D721Med (cell line): ENCODE data around the gene OLIG1.

Experiments used
- DNase-seq: peaks from one replicate; pipeline ENCODE4 v3.0.0; 2011; ENCODE audit warnings: low spot score; ENCODE audit not compliant: insufficient read length
- FAIRE-seq: peaks from 2 replicates; lab custom pipeline; 2011; peaks lifted over from hg19 to GRCh38; lab: Jason Lieb, UNC
- TF ChIP-seq, protein P1 (sequence below): IDR thresholded peaks from 2 replicates; pipeline ENCODE4 v1.5.1; 2012; ENCODE audit warnings: mild to moderate bottlenecking, control low read depth; ENCODE audit not compliant: insufficient read depth; ENCODE audit errors: missing control alignments

OLIG1 gene

DNA sequence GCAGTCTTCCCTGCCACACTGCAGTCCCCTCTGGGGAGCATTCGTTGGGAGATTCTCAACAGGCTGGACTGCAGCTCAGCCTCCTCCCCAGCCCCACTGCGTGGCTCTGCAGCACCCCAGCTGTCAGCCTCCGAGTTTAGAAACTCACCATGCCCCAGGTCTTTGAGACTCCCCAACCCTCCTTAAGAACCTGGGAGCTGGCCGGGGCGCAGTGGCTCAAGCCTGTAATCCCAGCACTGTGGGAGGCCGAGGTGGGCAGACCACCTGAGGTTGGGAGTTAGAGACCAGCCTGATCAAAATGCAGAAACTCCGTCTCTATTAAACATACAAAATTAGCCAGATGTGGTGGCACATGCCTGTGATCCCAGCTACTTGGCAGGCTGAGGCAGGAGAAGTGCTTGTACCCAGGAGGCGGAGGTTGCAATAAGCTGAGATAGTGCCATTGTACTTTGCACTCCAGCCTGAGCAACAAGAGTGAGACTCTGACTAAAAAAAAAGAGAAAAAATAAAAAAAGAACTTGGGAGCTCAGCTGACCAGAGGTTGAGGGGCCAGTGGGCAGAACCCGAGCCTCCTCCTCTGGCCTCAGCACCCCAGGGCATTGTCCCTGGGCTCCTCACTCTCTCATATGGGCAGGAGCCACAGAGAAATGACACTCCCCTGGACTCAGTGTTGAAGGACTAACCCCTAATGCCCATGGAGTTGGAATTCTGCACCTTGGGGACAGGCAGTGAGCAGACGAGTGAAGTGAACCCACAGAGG lies 38.6 kb upstream of the OLIG1 start:
- no peak for FAIRE-seq
- DNase-seq: no peak
- TF ChIP-seq, protein P1, sequence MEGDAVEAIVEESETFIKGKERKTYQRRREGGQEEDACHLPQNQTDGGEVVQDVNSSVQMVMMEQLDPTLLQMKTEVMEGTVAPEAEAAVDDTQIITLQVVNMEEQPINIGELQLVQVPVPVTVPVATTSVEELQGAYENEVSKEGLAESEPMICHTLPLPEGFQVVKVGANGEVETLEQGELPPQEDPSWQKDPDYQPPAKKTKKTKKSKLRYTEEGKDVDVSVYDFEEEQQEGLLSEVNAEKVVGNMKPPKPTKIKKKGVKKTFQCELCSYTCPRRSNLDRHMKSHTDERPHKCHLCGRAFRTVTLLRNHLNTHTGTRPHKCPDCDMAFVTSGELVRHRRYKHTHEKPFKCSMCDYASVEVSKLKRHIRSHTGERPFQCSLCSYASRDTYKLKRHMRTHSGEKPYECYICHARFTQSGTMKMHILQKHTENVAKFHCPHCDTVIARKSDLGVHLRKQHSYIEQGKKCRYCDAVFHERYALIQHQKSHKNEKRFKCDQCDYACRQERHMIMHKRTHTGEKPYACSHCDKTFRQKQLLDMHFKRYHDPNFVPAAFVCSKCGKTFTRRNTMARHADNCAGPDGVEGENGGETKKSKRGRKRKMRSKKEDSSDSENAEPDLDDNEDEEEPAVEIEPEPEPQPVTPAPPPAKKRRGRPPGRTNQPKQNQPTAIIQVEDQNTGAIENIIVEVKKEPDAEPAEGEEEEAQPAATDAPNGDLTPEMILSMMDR: no peak

DNA sequence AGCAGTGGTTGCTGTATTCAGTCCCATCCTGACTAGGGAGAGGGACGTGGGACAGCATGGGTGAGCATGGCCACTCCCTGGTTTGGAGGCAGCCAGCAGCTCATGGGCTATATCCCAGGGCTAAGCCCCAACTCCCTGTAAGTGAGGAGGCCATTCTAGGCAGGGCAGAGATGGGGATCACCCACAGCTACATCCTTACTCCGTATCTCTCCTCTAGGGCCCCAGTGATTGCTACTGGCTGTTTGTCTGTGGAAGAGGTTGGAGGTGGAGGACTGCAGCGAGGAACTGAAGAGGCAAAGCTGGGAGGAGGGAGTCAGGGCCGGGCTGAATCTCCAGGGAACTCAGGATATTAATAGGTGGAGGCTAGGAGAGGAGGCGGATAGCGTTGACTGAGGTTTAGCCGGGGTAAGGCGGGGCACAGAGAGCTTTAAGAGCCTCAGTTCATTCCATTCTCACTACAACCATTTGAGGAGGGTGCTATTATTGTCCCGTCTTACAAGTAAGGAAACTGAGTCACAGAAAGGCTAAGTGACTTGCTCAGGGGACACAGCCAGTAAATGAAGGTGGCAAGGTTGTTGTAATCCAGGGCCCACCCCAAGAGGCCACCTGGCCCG lies 37.4 kb upstream of the OLIG1 start:
- DNase-seq (no peak), FAIRE-seq (no peak)
- TF ChIP-seq, protein P1: no peak

DNA sequence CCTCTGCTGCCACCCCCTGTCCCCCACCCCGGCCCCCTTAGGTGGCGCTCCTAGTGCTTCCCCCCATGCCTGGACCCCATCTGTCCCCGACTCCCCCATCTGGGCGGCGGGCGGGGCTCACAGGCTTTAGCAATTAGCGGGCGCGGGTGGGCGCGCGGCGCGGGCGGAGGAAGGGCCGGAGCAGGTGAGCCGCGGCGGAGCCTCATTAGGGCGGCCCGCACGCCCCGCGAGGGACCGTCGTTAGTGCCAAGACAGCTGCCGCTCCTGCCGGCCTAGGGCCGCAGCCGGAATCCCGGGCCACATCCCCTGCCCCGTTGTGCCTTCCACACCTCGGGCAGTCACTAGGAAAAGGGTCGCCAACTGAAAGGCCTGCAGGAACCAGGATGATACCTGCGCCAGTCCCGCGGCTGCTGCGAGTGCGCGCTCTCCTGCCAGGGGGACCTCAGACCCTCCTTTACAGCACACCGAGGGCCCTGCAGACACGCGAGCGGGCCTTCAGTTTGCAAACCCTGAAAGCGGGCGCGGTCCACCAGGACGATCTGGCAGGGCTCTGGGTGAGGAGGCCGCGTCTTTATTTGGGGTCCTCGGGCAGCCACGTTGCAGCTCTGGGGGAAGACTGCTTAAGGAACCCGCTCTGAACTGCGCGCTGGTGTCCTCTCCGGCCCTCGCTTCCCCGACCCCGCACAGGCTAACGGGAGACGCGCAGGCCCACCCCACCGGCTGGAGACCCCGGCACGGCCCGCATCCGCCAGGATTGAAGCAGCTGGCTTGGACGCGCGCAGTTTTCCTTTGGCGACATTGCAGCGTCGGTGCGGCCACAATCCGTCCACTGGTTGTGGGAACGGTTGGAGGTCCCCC lies 36.6 kb upstream of the OLIG1 start:
- TF ChIP-seq, protein P1: no peak
- FAIRE-seq (no peak), DNase-seq (no peak)

DNA sequence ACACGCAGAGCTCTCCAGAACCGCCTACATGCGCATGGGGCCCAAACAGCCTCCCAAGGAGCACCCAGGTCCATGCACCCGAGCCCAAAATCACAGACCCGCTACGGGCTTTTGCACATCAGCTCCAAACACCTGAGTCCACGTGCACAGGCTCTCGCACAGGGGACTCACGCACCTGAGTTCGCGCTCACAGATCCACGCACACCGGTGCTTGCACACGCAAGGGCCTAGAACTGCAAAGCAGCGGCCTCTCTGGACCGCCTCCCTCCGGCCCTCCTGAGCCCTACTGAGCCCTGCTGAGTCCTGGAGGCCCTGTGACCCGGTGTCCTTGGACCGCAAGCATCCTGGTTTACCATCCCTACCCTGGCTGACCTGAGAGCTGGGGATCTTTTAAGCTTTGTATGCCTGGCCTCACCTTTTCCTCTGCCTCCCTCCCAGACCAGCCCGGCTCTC lies 36.0 kb upstream of the OLIG1 start:
- FAIRE-seq (no peak), DNase-seq (no peak)
- TF ChIP-seq, protein P1: no peak

DNA sequence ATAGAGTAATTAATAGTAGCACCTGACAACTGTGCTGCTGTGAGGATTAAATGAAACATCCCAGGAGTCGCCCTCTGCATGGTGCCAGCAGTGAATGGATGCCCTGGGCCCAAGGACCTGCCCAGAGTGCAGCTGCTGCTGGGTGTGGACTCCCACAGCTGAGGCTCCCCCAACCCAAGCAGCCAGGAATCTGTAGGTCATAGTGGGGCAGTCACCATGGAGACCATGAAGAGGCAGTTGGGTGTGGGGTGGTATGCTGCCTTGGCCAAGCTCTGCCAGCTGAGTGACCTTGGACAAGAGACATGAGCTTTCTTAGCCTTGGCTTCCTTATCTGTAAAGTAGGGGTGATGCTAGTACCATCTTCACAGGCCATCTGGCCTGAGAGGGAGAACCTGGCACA lies 34.8 kb upstream of the OLIG1 start:
- no peak for DNase-seq
- TF ChIP-seq, protein P1: no peak
- no peak for FAIRE-seq

DNA sequence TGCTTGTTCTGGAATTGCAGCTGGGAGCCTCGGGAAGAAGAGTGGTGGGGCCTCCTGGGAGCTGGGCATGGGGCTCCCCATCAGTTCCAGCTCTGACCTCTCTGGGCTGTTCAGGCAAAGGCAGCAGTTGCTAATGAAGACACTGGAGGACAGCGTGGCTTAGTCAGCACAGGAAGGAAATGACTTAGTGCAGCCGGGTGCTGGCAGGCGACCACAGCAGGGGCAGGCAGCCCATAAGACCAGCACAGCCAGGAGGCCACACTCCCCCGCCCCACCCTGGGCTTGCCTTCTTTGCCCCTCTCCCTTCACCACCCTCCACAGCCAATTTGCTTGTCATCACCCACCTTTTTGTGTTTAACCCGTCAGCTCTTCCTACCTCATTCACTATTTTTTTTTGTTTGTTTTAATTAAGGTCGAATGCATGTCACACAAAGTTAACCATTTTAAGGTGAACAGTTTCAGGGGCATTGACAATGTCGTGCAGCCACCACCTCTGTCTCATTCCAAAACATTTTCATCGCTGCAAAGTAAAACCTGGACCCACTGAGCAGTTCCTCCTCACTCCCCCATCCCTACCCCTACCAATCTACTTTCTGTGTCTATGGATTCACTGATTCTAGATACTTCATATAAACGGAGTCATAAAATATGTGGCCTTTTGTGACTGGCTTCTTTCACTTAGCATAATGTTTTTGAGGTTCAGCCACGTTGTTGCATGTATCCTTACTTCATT lies 33.3 kb upstream of the OLIG1 start:
- FAIRE-seq (no peak), DNase-seq (no peak)
- TF ChIP-seq, protein P1: no peak
